ENCODE results near the gene MMRN1.

Gene MMRN1

GRCh38 chr4:90001023-90001422 lies 106.4 kb downstream of the MMRN1 start:
- no peak for DNase-seq

- no peak for DNase-seq
These were observed 107.9 kb downstream of the MMRN1 start for GRCh38 chr4:90002441-90003062.

Data from T1000 (cell line).